GM21367 (cell line): ENCODE measurements around the gene ENTPD5.
"Not testable (repeated sequence)": the region's sequence is repeated elsewhere in the genome, so short reads cannot be mapped to it uniquely, and the experiment has no call there.

Experiments used
- ATAC-seq: cut with Tn5 transposase; IDR thresholded peaks from one replicate; pipeline ENCODE4 v1.9.1; 2021; ENCODE audit not compliant: unreplicated experiment

ENTPD5 gene

GRCh38 chr14:74008843-74009499 lies 10.1 kb downstream of the ENTPD5 start:
- ATAC-seq = no peak

- not testable (repeated sequence) for ATAC-seq
These were observed 13.4 kb downstream of the ENTPD5 start for GRCh38 chr14:74005664-74006063.

GRCh38 chr14:73998726-73999125 lies 20.4 kb downstream of the ENTPD5 start:
- no peak for ATAC-seq

GRCh38 chr14:73997944-73998447 lies 21.1 kb downstream of the ENTPD5 start:
- no peak for ATAC-seq

- ATAC-seq = no peak
These were observed 21.8 kb downstream of the ENTPD5 start for GRCh38 chr14:73997108-73997943.

- no peak for ATAC-seq
These were observed 22.4 kb downstream of the ENTPD5 start for GRCh38 chr14:73996731-73997107.

- no peak for ATAC-seq
These were observed 23.1 kb downstream of the ENTPD5 start for GRCh38 chr14:73995977-73996378.

- not testable (repeated sequence) for ATAC-seq
These were observed 24.2 kb downstream of the ENTPD5 start for GRCh38 chr14:73994926-73995325.

- no peak for ATAC-seq
These were observed 28.0 kb downstream of the ENTPD5 start for GRCh38 chr14:73991092-73991491.

GRCh38 chr14:73988656-73989055 lies 30.4 kb downstream of the ENTPD5 start:
- not testable (repeated sequence) for ATAC-seq

- ATAC-seq = no peak
These were observed 31.0 kb downstream of the ENTPD5 start for GRCh38 chr14:73988065-73988464.

GRCh38 chr14:73977896-73978295 lies 41.2 kb downstream of the ENTPD5 start:
- ATAC-seq = no peak

GRCh38 chr14:73976125-73976524 lies 43.0 kb downstream of the ENTPD5 start:
- ATAC-seq = no peak

- no peak for ATAC-seq
These were observed 45.6 kb downstream of the ENTPD5 start for GRCh38 chr14:73973497-73973896.

- ATAC-seq = no peak
These were observed 50.2 kb downstream of the ENTPD5 start for GRCh38 chr14:73968885-73969284.

- no peak for ATAC-seq
These were observed 53.9 kb downstream of the ENTPD5 start for GRCh38 chr14:73965216-73965615.

- ATAC-seq = no peak
These were observed 57.9 kb downstream of the ENTPD5 start for GRCh38 chr14:73961192-73961591.

GRCh38 chr14:73958591-73958990 lies 60.5 kb downstream of the ENTPD5 start:
- no peak for ATAC-seq

- ATAC-seq = no peak
These were observed 63.4 kb downstream of the ENTPD5 start for GRCh38 chr14:73955674-73956073.

GRCh38 chr14:73953731-73954130 lies 65.4 kb downstream of the ENTPD5 start:
- ATAC-seq = no peak

GRCh38 chr14:73949752-73950734 lies 69.0 kb downstream of the ENTPD5 start, which contains the start of the genes COQ6 and FAM161B:
Gene COQ6, plus strand, starts transcription at chr14:73950302. Its CDS starts 31 bp downstream, at chr14:73950333.
Gene FAM161B, minus strand, starts transcription at chr14:73950094. Its CDS starts 68 bp downstream, at chr14:73950026.
- ATAC-seq = peak; percentile 80
